Fibroblast of skin of left quadriceps (primary cell): ENCODE results near the gene YTHDC1.

Source experiments
- DNase-seq, 2 experiments: peaks; one replicate each; pipeline ENCODE4 v3.0.0-alpha.2; 2013; ENCODE audit warnings: low read depth in 2 of 2

YTHDC1 gene

GRCh38 chr4:68359508-68359907, 9.6 kb upstream of the YTHDC1 start:
- no peak for DNase-seq

GRCh38 chr4:68358988-68359387, 9.1 kb upstream of the YTHDC1 start:
- no peak for DNase-seq

GRCh38 chr4:68352791-68353190, 2.9 kb upstream of the YTHDC1 start:
- no peak for DNase-seq

GRCh38 chr4:68349279-68349648, 626 bp downstream of the YTHDC1 start:
- DNase-seq: no peak

- no peak for DNase-seq
These were observed 1.3 kb downstream of the YTHDC1 start for GRCh38 chr4:68348577-68348976.

DNA sequence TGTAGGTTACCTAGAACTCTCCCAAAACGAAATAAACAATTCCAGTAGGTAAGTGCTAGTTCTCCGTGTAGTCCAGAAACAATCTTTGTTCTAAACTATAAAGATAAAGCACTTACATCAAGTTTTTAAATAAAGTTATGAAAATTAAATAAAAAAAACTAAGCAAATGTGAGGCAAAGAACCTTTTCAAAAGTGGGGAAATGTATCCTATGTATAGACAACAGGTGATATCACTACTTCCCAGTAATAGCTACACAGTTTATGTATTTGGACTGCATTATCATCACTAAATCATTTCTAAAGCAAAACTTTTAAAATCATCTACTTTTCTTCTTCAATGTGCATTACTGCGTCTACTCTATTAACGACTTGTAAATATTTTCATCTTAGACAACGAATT, 2.0 kb downstream of the YTHDC1 start:
- DNase-seq: no peak

- no peak for DNase-seq
These were observed 3.4 kb downstream of the YTHDC1 start for GRCh38 chr4:68346461-68346860.

- no peak for DNase-seq
These were observed 5.1 kb downstream of the YTHDC1 start for GRCh38 chr4:68344785-68345184.

GRCh38 chr4:68344049-68344448, 5.8 kb downstream of the YTHDC1 start:
- no peak for DNase-seq

DNA sequence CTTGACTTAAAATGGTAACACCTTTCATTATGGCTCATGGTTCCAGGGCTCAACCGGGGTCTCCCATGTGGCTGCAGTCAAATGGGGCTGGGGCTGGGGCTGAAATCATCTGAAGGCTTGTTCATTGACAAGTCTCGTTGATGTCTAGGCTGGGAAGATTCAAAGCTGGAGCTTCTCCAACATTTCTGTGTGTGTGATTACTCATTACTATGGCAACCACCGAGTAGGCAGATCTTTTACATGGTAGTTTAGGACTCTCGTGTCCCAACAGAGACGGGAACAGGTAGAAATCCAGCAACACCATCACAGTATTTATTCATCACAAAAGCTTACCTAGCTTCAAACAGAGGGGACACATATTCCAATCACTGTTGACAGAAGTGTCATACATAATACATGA, 7.8 kb downstream of the YTHDC1 start:
- DNase-seq: no peak

GRCh38 chr4:68338625-68339024, 11.3 kb downstream of the YTHDC1 start:
- DNase-seq: no peak

GRCh38 chr4:68337522-68337921, 12.4 kb downstream of the YTHDC1 start:
- no peak for DNase-seq

DNA sequence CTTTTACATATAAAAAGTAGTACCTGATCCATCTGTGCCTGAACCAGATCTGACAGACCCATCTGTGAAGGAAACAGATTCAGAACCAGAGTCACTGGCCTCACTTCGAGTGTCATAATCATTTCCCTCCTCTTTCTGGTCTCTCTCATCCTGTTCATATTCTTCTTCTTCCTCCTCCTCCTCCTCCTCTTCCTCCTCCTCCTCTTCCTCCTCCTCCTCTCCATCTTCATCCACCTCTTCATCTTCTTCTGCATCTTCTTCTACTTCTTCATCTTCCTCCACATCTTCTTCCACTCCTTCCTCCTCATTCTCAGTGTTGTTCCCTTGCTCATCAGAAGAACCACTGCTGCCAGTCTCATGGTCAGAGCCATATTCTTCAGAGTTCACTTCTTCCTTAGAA, 12.9 kb downstream of the YTHDC1 start:
- no peak for DNase-seq

DNA sequence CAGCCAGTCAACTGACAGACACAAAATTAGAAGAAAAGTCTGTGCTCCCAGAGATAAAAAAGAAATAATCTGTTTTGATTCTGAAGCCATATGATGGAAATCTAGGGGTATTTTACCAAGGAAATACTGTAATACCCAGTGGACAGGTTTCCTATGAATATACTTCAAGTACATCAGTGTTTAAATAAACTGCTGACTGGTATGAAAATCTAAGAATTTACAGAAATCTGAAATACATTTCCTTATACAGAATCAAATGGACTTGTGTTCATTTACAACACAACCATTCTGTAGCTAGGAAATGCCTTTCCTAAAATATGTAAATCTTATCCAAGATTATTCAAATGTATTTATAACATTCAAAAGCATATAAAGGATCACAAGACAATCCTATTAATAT, 13.4 kb downstream of the YTHDC1 start:
- no peak for DNase-seq

- DNase-seq: no peak
These were observed 23.7 kb downstream of the YTHDC1 start for GRCh38 chr4:68326141-68326540.

- no peak for DNase-seq
These were observed 25.2 kb downstream of the YTHDC1 start for GRCh38 chr4:68324519-68325262.

DNA sequence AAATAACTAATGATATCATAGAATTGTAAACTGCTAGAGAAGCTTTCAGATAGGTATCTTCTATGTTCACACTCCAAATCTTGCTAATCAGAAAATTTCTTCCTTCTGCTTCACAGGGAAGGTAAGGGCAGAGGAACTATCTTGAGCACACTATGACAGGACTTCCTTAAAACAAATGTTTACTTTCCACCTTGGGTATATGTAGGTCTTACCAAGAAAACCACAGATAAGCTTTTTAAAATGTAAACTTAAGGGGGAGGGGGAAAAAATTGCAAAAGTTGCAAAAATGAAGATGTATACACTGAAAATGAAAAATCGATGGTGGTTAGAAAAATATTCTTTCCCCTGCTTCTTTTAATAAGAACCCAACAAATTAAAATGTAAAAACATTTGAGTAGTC, 30.9 kb downstream of the YTHDC1 start:
- no peak for DNase-seq

DNA sequence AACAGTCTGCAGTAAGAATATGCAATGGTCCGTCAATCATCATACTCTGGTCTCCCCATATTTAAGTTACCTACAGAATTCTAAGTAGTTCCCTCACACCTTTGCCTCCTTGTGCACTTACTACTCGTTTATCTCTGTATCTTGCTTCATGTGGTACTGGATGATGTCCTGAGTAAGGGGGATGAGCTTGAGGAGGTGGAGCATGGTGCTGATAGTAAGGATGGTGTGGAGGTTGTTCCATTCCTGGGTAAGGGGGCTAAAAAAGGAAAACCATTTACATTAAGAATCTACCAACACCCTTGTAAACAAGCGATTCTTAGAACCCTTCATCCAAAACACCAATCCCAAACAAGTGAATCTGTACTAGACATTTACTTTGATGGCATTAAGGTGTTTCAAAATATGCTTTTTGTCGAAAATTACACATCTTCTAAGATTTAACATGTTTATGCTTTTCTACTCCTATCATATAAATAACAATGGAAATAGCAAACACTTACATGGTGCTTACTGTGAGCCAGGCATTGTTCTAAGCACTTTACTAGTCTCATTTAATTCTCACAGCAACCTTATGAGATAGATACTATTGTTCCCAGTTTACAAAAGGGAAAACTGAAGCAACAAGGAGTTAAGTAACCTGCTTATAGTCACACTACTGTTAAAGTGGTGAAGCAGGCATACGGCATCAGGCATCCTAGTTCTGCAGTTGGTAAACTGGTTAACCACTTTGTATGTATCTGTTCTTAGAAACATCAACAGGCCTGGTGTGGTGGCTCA, 33.5 kb downstream of the YTHDC1 start:
- DNase-seq: no peak

DNA sequence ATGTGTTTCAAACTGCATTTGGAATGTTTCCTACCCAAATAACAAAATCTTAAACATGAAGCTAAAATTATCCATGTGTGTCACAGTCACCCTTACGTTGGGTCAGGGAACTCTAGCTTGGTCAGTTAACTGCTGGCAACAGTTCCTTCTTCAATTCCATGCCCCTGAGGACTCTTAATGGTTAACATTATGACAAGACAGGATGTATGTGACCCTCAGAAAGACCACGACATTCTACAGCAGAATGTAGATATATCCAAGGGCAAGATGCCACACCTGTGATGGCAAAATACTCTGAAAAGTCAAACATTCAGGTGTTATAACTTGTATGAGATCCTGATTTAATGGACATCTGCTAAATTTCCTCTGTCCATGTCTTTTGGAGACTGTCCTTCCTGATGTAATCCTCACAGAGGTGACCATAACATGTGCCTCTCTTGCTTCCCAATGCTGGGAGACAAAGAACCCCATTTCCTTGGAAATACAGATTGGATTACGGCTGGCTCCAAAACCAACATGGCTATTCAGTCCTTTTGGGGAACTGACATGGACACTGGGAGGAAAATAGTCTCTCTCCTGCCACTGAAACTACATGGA, 39.1 kb downstream of the YTHDC1 start:
- DNase-seq: no peak

- DNase-seq: no peak
These were observed 45.2 kb downstream of the YTHDC1 start for GRCh38 chr4:68304731-68305130.

DNA sequence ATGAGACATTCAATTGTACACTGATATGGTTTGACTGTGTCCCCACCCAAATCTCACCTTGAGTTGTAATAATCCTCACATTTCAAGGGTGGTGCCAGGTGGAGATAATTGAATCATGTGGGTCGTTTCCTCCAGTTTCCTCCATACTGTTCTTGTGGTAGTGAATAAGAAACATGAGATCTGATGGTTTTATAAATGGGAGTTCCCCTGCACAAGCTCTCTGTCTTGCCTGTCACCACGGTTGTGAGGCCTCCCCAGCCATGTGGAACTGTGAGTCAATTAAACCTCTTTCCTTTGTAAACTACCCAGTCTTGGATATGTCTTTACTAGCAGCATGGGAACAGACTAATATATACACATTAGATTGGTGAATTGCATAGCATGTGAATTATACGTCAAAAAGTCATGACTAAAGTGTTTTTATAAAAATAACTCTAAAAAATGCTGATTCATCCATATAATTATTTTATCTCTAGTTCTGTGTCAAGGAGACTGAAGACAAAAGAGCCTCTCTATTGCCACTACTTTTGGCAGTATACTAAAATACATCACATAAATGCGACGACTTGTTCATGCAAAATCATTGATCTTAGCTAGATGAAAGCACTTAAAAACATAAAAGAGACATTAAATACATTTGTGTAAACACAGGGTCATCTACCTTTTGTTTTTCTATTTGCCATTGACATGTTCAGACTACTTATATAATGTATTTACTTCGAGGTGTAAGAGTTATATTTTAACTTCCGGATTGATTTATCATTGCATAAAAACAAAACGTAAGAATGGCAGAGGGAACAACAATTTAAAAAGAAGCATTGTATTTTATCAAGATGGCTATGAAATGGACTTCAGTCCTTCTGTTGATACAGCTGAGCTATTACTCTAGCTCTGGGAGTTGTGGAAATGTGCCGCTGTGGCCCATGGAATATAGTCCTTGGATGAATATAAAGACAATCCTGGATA, 50.1 kb downstream of the YTHDC1 start:
- no peak for DNase-seq

DNA sequence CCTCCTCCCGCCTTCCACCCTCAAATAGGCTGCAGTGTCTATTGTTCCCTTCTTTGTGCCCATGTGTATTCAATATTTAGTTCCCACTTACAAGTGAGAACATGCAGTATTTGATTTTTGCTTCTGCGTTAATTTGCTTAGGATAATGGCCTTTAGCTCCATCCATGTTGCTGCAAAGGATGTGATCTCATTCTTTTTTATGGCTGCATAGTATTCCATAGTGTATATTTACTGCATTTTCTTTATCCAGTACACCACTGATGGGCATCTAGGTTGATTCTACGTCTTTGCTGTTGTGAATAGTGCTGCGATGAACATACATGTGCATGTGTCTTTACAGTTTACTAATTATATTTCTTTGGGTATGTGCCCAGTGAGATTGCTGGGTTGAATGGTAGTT, 52.8 kb downstream of the YTHDC1 start:
- DNase-seq: no peak
